BE2C (cell line): ENCODE data around the gene TBC1D10B.

ENCODE experiments used
- DNase-seq: peaks from one replicate; pipeline ENCODE4 v3.0.0-alpha.2; 2020
- H3K27me3 ChIP-seq: fragments of 250-450 bp; sonication (Bioruptor Pico); 2 replicates; pipeline ENCODE4 v1.5.1; 2020; ENCODE audit warnings: mild to moderate bottlenecking
- H3K36me3 ChIP-seq: fragments of 250-450 bp; sonication (Bioruptor Pico); 2 replicates; pipeline ENCODE4 v1.5.1; 2020; ENCODE audit warnings: mild to moderate bottlenecking
- H3K4me1 ChIP-seq: fragments of 250-450 bp; sonication (Bioruptor Pico); 2 replicates; pipeline ENCODE4 v1.5.1; 2020
- H3K4me3 ChIP-seq: 2 replicates; pipeline ENCODE4 v1.5.1; 2011; ENCODE audit warnings: low read depth, low read length
- H3K9me3 ChIP-seq: fragments of 250-450 bp; sonication (Bioruptor Pico); 2 replicates; pipeline ENCODE4 v1.5.1; 2020
- TF ChIP-seq, protein P1 (sequence below): IDR thresholded peaks from 2 replicates; pipeline ENCODE4 v1.5.1; 2012; ENCODE audit warnings: mild to moderate bottlenecking, low read depth, low read length

The TBC1D10B gene

DNA sequence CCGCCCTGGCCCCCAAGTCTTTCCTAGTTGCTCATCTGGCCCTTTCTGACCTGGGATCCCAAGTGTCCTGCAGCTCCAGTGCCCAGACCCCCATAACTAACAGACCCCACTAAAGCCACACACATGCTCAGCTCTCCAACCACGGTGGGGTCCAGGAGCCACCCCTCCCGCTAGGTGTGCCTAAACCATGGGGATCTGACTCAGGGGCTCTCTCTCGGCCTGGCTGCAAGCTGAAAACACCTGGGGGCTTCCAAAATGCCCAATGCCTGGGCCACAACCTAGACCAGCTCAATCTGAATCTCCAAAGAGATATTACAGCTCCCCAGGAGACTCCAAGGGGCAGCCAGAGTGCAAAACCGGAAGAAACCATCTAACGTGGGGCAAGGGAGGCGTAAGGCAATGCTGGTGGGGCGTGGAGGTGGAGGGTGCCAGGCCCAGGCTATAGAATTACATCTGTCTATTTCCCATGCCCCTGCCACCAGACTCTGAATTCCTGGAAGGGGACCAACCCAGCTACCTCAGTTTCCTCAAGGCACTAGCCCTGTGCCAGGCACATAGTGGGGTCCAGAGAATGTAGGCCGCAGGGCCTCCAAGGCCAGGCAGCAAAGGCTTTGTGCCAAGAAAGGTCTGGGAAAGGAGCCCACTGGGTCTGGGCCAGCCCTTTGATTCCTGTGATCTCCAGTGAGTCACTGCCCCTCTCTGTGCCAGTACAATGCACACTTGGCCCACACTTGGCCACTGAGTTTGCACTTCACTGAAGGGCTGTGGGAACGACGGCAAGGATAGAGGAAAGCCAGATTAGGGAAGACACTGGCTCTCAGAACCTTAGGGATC, 18.5 kb downstream of the TBC1D10B start:
- H3K27me3 ChIP-seq, result no peaks in the 10 kb centered on the region
- peaks cover 37% of the 10 kb centered on the region for H3K36me3 ChIP-seq
- no peak overlapping the region for H3K4me3 ChIP-seq
- no peak for DNase-seq
- no peaks in the 10 kb centered on the region for H3K9me3 ChIP-seq
- TF ChIP-seq, protein P1, sequence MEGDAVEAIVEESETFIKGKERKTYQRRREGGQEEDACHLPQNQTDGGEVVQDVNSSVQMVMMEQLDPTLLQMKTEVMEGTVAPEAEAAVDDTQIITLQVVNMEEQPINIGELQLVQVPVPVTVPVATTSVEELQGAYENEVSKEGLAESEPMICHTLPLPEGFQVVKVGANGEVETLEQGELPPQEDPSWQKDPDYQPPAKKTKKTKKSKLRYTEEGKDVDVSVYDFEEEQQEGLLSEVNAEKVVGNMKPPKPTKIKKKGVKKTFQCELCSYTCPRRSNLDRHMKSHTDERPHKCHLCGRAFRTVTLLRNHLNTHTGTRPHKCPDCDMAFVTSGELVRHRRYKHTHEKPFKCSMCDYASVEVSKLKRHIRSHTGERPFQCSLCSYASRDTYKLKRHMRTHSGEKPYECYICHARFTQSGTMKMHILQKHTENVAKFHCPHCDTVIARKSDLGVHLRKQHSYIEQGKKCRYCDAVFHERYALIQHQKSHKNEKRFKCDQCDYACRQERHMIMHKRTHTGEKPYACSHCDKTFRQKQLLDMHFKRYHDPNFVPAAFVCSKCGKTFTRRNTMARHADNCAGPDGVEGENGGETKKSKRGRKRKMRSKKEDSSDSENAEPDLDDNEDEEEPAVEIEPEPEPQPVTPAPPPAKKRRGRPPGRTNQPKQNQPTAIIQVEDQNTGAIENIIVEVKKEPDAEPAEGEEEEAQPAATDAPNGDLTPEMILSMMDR, result no peak
- no peaks in the 10 kb centered on the region for H3K4me1 ChIP-seq

DNA sequence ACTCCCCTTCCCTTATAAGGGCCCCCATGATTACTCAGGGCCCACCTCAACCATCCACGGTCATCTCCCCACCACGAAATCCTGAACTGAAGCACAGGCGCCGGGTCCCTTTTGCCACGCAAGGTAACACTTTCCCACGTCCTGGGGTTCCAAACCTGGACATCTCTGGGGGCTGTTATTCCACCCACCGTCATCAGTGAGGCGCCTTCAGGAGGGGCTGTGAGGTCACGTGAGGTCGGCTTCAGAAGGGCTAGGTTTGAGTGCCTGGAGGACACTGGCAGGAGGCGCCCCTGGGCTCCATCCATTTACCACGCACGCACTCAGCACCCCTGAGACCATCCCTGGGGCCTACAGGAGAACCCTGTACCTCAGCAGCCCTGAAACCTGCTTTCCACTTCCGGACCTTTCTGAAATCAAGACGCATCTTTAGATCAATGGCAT, 19.3 kb downstream of the TBC1D10B start:
- Histone ChIP-seq H3K9me3 (no peaks in the 10 kb centered on the region), H3K36me3 (peaks cover 37% of the 10 kb centered on the region), H3K4me1 (no peaks in the 10 kb centered on the region), H3K27me3 (no peaks in the 10 kb centered on the region), H3K4me3 (no peak overlapping the region)
- TF ChIP-seq, protein P1, result no peak
- DNase-seq, result no peak

DNA sequence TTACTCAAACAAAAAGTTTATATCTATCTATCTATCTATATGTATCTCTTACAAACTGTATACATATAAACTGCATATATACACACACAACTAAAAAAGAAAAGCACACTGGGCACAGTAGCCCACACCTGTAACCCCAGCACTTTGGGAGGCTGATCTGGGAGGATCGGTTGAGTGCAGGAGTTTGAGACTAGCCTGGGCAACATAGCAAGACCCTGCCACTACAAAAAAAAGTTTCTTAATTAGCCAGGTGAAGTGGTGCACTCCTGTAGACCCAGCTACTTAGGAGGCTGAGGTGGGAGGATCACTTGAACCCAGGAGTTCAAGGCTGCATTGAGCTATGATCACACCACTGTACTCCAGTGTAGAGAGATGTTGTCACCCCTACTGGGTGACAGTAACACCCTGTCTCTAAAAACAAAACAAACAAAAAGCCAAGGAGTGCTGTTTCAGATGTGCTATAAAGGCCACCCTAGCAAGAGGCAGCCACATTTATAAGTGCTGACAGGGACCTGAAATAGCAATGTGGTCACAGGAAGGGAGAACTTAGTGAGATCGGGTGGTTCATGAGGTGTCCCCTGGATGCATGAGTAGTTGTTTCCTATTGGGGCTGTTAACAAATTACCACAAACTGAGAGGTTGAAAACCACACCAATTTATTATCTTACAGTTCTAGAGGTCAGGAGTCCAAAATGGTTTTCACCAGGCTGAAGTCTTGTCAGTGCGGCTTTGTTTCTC, 20.0 kb downstream of the TBC1D10B start:
- H3K4me3 ChIP-seq, result no peak overlapping the region
- H3K36me3 ChIP-seq, result peaks cover 37% of the 10 kb centered on the region
- H3K4me1 ChIP-seq, result no peaks in the 10 kb centered on the region
- TF ChIP-seq, protein P1, result no peak
- H3K27me3 ChIP-seq, result no peaks in the 10 kb centered on the region
- H3K9me3 ChIP-seq, result no peaks in the 10 kb centered on the region
- no peak for DNase-seq

DNA sequence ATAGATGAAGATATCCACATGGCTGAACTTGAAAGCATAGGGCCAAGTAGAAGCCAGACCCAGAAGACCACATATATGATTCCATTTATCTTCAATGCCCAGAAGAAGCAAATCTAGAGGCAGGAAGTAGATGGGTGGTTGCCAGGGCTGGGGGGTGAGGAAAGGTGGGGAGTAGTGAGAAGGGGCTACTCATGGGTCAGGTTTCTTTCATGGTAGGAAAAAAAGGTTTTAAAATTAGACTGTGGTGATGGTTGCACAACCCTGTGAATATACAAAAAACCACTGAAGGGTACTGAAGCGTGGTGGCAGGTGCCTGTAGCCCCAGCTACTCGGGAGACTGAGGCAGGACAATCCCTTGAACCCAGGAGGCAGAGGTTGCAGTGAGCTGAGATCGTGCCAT, 20.6 kb downstream of the TBC1D10B start:
- TF ChIP-seq, protein P1, result no peak
- H3K9me3 ChIP-seq, result no peaks in the 10 kb centered on the region

DNA sequence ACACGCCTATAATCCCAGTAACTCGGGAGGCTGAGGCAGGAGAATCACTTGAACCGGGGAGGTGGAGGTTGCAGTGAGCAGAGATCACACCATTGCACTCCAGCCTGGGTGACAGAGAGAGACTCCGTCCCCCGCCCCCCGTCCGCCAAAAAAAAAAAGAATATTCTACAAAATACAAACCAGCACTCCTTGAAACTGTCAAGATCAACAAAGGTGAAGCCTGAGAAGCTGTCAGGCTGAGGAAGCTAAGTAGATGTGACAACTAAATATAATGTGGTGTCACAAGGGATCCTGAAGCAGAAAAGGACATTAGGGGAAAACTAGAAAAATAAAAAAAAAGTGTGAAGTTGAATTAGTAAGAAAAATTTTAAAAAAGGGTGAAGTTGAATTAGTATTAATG, 21.4 kb downstream of the TBC1D10B start:
- Histone ChIP-seq H3K4me3 (no peak overlapping the region), H3K36me3 (peaks cover 35% of the 10 kb centered on the region), H3K4me1 (no peaks in the 10 kb centered on the region), H3K9me3 (no peaks in the 10 kb centered on the region), H3K27me3 (no peaks in the 10 kb centered on the region)
- TF ChIP-seq, protein P1, result no peak
- no peak for DNase-seq

More for the DNA sequence above, 20.6 kb downstream of the TBC1D10B start:
- DNase-seq, result no peak
- no peak overlapping the region for H3K4me3 ChIP-seq
- H3K4me1 ChIP-seq, result no peaks in the 10 kb centered on the region
- no peaks in the 10 kb centered on the region for H3K27me3 ChIP-seq
- peaks cover 37% of the 10 kb centered on the region for H3K36me3 ChIP-seq

DNA sequence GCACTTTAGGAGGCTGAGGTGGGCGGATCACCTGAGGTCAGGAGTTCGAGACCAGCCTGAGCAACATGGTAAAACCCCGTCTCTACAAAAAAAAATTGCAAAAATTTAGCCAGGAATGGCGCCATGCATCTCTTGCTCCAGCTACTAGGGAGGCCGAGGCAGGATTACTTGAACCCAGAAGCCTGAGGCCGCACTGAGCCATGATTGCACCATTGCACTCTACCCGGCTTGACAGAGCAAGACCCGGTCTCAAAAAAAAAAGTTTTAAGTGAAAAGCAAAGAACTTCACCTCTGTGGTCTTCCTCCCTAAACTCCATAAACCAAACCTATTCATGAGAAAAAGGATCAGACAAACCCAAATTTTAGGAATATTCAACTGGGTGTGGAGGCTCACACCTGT, 22.2 kb downstream of the TBC1D10B start:
- Histone ChIP-seq H3K9me3 (no peaks in the 10 kb centered on the region), H3K27me3 (no peaks in the 10 kb centered on the region), H3K4me3 (no peak overlapping the region), H3K36me3 (peaks cover 27% of the 10 kb centered on the region), H3K4me1 (no peaks in the 10 kb centered on the region)
- no peak for DNase-seq
- TF ChIP-seq, protein P1, result no peak
